Stimulated activated CD4-positive, alpha-beta T cell treated with anti-CD3 and anti-CD28 coated beads, Interleukin-12 subunit alpha, Interleukin-12 subunit beta, amount 100 ng/mL, for 24 hours (primary cell): Measurements from ENCODE around the gene CDA.
A peak's percentile ranks its signal among the peaks of the same experiment; 100 is the strongest.

Experiments
- DNase-seq, 2 experiments: peaks; one replicate each; pipeline ENCODE4 v3.0.0-alpha.2; 2020; ENCODE audit warnings: low read depth in 2 of 2

CDA gene

GRCh38 chr1:20588634-20589225 lies at the start of gene CDA:
Gene CDA, plus strand, starts transcription at chr1:20589097. Its CDS starts 33 bp downstream, at chr1:20589130.
- no peak for DNase-seq

GRCh38 chr1:20540281-20540680 lies 48.6 kb upstream of the CDA start:
- DNase-seq, result no peak

DNA sequence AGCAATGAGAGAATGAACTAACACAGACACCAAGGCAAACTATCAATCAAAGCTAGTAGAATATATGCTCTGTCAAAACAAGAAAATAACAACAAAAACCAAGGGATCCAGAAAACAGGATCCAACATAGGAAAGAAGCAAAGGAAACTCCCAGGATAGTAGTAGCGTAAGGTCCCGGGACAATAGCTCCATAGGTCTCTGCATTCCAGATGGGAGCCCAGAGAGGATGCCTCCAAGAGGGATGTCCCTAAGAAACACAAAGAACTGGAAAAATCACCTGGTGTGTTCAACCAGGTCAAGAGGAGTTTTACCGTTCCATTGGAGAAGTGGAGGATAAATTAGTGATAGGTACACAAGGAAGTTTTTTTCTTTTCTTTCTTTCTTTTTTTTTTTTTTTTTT lies 42.3 kb upstream of the CDA start:
- DNase-seq, result no peak

GRCh38 chr1:20551161-20551560 lies 37.7 kb upstream of the CDA start:
- no peak for DNase-seq

GRCh38 chr1:20551945-20552727 lies 36.8 kb upstream of the CDA start, which contains the start of gene FAM43B:
Gene FAM43B, plus strand, starts transcription at chr1:20552573. Its CDS starts 401 bp downstream, at chr1:20552974.
- DNase-seq, result no peak

- no peak for DNase-seq
These were observed 36.0 kb upstream of the CDA start for GRCh38 chr1:20552728-20553445.

- no peak for DNase-seq
These were observed 33.7 kb upstream of the CDA start for GRCh38 chr1:20555025-20555757.

GRCh38 chr1:20555758-20556120 lies 33.2 kb upstream of the CDA start:
- no peak for DNase-seq

GRCh38 chr1:20558191-20558590 lies 30.7 kb upstream of the CDA start:
- DNase-seq, result no peak

GRCh38 chr1:20560966-20561365 lies 27.9 kb upstream of the CDA start:
- DNase-seq, result no peak

- DNase-seq, result no peak
These were observed 23.7 kb upstream of the CDA start for GRCh38 chr1:20565234-20565633.

- DNase-seq, result no peak
These were observed 19.3 kb upstream of the CDA start for GRCh38 chr1:20569523-20570098.

DNA sequence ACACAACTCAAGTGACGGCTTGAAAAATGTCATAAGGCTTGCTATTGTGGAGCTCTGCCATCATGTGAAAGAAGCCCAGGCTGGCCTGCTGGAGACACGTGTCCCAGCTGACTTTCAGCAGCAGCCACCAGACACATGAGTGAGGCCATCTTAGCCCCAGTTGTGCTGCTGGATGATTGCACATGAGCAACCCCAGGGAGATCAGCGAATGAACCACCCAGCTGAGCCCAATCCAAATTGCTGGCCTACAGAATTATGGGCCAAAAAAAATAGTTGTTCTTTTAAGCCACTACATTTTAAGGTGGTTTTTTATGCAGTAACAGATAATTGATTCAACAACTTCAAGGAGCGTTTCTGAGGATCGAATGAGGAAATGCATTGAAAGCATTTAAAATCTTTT lies 17.5 kb upstream of the CDA start:
- DNase-seq, result no peak

GRCh38 chr1:20573987-20574386 lies 14.9 kb upstream of the CDA start:
- no peak for DNase-seq

- DNase-seq, result peak; percentile 33 to 79
These were observed 14.0 kb upstream of the CDA start for GRCh38 chr1:20574686-20575540.

DNA sequence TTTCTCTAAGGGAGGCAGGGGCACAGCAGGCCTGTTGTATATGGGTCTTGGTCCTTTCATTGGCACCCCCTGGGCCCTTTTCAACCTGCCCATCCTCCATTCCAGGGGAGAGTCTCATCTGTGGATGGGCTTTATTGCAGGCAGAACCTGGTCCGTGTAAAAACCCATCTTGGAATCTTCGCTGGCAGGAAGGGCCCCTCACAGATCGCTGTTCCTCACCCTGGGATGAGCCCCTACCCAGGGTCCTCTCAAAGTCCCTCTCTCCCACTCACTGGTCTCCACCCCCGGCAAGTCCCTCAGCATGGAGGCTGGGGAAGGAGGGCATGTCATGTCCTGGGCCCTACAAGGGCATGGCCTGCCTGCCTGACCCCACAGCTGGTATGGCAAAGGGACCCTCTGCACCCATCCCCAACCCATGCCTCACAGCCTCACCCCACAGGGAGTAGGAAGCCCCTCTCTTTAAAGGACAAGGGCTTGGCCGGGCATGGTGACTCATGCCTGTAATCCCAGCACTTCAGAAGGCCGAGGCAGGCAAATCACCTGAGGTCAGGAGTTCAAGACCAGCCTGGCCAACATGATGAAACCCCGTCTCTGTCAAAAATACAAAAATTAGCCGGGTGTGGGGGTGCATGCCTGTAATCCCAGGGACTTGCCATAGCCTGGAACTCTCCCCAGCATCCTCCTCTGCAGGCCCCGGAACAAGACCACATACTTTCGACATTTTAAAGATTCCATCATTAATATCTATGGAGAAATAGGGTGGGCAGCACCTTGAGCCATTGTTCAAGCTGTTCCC lies 13.2 kb upstream of the CDA start:
- no peak for DNase-seq

DNA sequence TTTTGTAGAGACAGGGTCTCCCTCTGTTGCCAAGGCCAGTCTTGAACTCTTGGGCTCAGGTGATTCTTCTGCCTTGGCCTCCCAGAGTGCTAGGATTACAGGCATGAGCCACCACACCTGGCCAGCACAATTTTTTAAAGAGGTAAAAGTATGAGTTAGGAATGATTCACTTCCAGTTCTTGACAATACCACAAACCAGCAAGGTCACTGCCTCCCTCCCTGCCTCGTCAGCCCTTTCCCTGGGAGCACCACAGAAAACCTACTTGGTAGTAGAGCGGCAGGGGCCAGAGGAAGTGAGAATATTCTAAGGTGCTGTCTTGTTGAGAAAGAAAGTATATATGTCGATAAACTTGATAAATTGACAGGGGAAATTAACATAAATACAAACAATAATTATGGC lies 10.8 kb upstream of the CDA start:
- DNase-seq, result no peak

DNA sequence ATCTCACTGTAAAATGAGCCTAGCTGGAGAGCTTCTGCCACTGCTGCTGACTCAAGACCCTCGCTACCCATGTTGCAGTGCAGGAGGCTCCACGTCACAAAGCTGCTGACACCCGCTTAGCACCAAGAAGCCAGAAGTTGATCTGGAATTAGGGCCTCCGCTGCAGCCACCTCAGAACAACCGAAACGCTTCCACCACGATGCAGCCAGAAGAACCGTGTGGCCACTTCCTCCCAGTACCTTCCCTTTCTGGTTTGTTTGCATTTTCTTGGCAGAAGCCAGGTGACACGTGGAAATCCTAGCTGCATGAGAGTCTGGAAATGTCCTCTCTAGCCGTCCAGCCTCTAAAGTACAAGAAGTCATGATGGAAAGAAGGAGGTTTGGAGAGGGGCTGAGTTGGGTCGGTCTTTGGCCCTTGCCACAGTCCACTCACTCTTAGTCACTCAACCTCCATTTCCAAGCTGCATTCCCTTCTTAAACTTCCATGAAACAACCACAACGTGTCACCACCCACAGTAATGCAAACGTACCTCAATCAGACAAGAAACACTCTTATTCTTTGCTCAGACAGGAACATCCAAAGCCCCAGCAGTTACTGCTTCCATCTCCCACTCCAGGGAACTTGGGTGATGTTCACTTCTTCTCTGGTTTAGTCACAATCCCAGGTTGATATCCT lies 10.0 kb upstream of the CDA start:
- no peak for DNase-seq

DNA sequence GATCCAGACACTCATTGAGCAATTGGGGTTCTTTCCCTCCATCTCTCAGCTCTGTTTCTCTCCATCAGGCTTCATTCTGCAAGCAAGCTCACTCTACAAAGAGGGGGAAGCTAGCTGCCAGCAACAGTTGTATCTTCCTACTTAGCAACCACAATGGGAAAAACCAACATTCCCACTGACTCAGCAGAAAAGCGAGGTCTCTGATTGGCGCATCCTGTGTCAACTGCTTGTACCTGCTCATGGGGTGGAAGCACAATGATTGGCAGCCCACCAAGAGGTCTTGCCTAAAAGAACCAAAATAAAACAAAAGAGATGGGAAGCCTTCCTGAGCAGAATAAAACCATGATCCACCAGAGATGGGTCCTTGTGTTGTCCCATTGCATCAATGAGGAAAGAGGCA lies 4.0 kb upstream of the CDA start:
- DNase-seq, result no peak
